ENCODE measurements around the gene ZNF136. TPM values are rescaled to one million over a fixed set of nuclear protein-coding genes. Genes with fewer than 3 reads are reported as not detected.

ZNF136 gene
- 1 to 10 TPM; 6.0 to 9.3 (median 8.1) TPM for polyA plus RNA-seq (ENCODE audit: insufficient read length in 10 of 10)
- long read RNA-seq, donor 1, partial matches to known transcripts, result 0 of 1 reads
- long read RNA-seq, donor 1, other reads (novel, unspliced or antisense), result 0 of 1 reads
- long read RNA-seq, donor 2, partial matches to known transcripts, result 0 of 1 reads
- long read RNA-seq, donor 2, other reads (novel, unspliced or antisense), result 0 of 1 reads
- long read RNA-seq, donor 3, result 0 reads
- long read RNA-seq, donor 4, result 0 reads
- long read RNA-seq, donor 5, partial matches to known transcripts, result 0 of 3 reads
- long read RNA-seq, donor 5, other reads (novel, unspliced or antisense), result 0 of 3 reads
- long read RNA-seq, donor 6, partial matches to known transcripts, result 0 of 2 reads
- long read RNA-seq, donor 6, other reads (novel, unspliced or antisense), result 0 of 2 reads
- long read RNA-seq, donor 7, partial matches to known transcripts, result 0 of 2 reads
- long read RNA-seq, donor 7, other reads (novel, unspliced or antisense), result 0 of 2 reads
- long read RNA-seq, donor 8, partial matches to known transcripts, result 0 of 3 reads
- long read RNA-seq, donor 8, other reads (novel, unspliced or antisense), result 0 of 3 reads
- long read RNA-seq, donor 9, partial matches to known transcripts, result 0 of 1 reads
- long read RNA-seq, donor 9, other reads (novel, unspliced or antisense), result 0 of 1 reads

DNA sequence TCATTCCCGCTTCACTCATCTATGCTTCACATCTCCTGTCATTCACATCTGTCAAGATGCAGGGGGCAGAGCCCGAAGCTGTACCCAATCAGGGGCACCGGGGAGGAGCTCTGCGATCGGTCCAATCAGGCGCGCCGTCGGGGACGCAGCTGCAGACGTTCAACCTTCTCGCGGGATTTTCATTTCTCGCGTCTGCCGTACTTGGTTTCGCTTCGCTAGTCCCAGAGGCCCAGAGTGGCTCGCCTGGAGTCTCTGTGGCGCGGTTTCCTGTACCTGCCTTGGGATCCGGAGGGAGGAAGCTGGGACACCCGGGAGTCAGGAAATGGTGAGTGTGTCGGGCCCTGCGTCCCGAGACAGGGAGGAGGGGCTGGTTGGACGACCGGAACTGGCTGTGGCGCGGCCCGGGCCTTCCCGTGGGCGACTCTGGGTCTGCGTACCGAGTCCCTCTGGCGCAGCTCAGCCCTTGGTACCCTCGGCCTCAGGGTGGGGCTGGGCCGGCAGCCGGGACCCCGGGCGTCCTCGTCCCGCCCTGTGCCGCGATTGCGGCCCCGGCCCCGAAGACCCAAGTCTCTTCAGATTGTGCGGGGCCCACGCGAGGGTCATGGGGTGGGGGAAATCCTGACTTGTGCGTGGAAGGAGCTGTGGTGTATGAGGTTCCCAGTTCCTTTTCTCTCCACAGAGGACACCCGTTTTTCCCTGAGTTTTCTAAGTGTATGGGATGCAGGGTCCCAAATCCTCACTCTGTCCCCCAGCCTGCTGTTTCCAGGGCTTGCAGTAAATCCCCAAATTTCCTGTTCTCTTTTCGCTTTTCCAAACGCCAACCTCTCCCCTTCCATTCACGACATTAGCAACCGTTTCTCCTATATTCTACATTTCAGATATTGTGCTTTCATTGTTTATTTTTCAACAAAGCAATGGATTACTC lies at the start of gene ZNF136:
Gene ZNF136, plus strand, starts transcription at position 215 of the 925 bp plus-strand sequence. Its CDS starts 108 bp downstream, at position 323.
- peak; percentile 95 to 98 (median 95) for DNase-seq

DNA sequence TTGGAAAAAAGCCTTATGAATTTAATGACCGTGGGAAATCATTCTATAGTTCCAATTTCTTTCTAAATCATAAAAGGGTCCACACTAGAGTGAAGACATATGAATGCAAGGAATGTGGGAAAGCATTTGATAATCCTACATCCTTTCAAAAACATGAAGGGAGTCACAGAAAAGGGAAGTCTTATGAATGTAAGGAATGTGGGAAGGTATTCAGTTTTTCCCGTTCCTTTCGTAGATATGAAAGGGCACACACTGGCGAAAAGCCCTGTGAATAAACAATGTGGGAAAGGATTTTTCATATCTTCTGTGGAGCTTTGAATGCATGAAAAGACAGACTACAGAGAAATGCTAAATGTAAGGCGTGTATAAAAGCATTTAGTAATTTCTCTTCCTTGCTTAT lies 49.8 kb upstream of the ZNF136 start:
- no peak for DNase-seq

DNA sequence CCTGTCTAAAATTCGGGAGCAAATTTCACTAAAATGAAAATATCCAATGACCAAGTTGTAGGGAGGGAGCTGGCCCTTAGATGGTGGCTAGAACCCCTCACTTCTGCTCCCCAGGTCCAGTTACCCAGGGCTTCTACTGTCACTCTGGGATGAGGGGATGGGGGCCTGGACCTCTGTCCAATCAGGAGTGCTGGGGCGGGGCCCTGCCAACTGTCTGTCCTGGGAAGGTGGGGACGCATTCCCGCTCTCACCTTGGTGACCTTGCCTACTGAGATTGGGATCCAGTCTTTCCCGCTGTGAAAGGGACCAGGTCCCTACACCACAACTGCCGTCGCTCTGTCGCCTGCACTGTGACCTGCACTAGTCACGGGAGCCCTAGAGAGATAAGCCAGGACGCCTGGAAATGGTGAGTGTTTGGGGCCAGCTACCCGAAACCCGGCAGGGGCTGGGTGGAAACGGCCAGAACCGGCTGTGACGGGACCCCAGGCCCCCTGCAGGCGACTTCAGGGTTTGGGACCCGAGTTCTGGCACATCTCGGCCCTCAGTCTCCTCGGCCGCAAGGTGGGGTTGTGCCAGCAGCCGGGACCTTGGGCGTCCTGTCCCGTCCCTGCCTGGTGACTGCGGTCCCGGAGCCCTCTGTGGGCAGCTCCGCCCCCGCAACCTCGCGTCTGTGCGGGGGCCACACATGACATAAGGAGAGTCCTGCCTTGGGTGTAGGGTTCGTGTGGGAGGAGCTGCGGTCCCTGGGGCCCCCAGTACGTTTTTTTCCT lies 45.5 kb upstream of the ZNF136 start:
- no peak for DNase-seq

DNA sequence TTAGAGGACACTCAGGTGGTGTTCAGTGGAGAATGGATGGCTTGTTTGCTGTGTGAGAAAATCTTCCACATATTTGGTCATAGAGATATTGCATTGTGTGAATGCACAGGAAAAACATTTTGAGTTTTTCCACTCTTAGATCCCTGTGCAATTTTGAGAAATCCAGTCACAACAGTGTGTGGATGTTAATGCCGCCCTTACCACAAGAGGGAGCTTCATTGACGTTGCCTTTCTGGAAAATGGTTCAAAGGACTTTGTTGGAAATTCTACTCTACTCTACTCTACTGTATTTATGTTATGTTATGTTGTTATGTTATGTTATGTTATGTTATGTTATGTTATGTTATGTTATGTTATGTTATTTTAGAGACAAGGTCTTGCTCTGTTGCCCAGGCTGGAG lies 36.2 kb upstream of the ZNF136 start:
- no peak for DNase-seq

DNA sequence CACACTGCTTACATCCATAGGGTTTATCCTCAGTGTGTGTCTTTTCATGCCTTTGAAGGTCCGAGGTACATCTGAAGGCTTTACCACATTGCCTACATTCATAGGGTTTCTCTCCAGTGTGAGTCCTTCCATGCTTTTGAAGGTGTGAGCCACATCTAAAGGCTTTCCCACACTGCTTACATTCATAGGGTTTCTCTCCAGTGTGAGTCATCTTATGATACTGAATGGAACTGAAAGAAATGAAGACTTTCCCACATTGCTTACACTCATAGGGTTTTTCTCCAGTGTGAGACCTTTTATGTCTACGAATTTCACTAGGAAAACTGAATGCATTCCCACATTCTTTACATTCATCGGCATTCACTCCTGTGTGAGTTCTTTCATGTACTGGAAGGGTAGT lies 29.8 kb upstream of the ZNF136 start:
- DNase-seq, result no peak

DNA sequence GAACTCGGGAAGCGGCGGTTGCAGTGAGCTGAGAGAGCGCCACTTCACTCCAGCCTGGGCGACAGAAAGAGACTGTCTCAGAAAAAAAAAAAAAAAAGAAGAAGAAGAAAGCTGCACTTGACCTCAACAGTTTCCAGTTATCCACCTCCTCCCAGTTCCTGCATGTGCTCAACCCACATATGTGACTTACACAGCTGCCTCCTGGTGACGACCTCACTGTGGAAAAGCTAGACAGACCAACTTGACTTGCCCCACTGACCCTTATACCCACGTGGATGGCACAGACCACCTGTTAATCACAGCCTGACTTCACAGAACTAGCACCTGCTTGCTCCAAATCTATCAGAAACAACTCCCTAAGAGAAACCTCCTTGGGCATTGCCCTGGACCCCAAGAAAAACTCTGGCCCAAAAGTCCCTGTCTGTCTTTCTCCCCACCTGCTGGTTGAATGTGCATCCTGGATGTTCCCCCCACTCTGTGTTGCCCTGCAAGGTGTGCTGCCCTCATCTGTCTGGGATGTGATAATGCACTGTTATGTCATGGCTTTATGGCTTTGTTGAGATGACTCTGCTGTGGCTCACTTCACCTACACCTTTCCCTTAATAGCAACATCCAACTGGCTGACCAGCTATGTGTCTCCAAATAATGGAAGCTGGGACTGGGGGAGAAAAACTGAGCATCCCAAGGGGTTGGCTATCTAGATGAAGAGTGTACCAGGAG lies 25.5 kb upstream of the ZNF136 start:
- no peak for DNase-seq

DNA sequence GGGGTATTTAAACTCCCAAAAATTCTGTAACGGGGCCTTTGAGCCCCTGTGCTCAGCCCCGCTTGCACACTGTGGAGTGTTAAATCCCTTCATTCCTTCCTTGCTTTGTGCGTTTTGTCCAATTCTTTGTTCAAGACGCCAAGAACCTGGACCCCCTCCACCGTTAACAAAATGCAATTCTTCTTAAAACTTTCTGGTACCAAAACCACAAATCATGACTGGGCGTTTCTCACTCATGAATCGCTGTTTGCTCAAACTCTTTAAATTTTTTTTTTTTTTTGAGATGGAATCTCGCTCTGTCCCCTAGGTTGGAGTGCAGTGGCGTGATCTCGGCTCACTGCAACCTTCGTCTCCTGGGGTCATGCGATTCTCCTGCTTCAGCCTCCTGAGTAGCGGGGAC lies 23.6 kb upstream of the ZNF136 start:
- DNase-seq, result peak in 1 of 3 donors; percentile 29

DNA sequence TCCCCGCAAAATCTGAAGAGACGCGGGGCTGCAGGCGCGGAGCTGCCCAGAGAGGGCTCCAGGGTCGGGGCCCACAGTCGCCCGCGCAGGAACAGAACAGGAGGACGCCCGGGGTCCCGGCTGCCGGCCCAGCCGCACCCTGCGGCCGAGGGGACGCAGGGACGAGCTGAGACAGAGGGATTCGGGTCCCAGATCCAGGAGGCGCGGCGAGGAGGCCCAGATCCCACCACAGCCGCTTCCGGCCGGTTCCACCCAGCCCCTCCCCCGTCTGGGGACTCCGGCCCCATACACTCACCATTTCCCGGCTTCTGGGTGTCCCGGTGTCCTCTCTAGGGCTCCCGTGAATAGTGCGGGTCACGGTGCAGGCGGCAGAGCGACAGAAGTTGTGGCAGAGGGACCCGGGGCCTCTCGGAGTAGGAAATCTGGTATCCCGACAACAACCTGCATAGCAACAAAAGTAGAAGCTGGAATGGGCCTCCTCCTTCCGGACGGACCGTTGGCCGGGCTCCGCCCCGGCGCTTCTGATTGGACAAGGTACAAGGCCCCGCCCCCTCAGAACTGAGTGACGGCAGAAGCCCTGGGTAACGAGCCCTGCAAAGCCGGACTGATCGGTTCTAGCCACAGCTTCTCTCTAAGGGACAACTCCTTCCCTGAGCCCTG lies 22.9 kb upstream of the ZNF136 start, which contains the start of gene ZNF20:
Gene ZNF20, minus strand, starts transcription at position 466 of the 660 bp plus-strand sequence. Its CDS starts 168 bp downstream, at position 298.
- DNase-seq, result peak; percentile 94 to 98 (median 97)

DNA sequence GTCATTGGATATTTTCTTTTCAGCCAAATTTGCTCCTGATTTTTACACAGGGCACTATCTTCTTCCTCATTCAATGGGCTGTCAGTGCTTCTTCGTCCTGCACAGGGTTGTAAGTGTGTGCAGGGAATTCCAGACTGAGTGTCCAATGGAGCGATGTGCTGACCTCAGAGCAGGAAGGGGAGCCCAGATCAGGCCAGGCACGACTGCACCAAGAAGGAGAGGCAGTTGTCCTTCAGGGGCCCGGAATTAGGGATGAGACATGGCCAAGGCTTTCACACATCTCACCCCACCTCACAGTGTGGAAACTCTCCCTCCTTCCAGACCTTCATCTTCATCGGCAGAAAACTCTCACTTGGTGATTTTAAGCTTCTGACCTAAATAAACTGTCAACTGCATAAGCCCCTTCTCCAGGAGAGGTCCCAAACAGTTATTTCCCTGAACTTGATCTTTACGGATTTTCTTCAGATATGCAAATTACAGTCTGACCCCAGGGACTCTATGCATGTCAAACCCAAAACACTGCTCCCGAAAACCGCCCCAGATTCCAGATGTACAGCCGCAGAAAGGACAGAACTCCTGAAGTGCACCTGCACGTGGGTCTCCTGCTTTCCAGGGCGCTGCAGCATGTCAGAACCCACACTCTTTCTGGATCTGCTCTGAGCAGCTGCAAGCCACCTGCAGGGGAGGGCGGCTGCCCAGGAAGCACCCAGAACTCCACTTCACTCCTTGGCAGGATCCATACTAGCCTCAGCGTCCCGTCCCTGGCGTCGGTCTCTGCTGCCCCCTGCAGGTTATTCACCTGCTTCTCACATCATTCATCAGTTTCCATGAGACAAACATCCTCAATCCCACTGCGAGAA lies 22.1 kb upstream of the ZNF136 start:
- peak; percentile 85 to 94 (median 91) for DNase-seq

DNA sequence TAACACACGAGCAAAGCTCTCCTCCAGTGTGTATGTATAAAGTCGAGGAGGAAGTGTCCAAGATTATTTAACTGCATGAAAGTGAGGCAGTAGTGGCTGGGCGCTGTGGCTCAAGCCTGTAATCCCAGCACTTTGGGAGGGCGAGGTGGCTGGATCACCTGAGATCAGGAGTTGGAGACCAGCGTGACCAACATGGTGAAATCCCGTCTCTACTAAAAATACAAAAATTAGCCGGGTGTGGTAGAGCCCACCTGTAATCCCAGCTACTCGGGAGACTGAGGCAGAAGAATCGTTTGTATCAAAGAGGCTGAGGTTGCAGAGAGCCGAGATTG lies 21.5 kb upstream of the ZNF136 start:
- DNase-seq, result no peak

DNA sequence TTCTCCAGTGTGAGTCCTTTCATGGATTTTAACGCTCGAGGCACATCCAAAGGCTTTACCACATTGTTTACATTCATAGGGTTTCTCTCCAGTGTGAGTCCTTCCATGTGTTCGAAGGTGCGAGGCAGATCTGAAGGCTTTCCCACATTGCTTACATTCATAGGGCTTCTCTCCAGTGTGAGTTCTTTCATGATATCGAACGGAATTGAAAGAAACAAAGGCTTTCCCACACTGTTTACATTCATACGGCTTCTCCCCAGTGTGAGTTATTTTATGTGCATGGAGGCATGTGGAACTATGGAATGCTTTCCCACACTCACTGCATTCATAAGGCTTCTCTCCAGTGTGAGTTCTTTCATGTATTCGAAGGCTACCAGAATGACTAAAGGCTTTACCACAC lies 17.5 kb upstream of the ZNF136 start:
- no peak for DNase-seq

DNA sequence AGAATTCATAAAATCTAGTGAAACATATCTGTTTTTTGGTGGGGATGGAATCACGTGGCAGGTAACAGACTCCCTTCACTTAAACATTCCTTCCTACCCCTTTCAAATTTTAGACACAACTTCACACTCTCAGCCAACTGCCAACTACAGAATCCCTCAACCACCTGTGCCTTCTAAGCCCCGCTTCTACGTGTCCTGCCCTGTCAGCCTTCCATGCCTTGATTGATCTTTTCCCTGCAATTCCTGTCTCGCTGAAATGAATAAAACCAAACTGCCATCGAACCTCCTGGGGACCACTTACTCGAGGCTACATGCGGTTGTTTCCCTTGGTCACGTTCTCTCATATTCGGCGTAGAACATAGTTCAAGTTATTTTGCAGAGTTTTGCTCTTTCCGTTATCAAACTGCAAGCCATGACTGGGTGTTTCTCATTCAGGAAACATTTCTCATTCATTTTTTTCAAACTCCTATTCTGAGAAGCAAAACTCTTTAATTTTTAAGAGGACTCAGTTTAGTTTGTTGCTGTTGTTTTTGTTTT lies 7.5 kb upstream of the ZNF136 start:
- peak in 1 of 3 donors; percentile 43 for DNase-seq

DNA sequence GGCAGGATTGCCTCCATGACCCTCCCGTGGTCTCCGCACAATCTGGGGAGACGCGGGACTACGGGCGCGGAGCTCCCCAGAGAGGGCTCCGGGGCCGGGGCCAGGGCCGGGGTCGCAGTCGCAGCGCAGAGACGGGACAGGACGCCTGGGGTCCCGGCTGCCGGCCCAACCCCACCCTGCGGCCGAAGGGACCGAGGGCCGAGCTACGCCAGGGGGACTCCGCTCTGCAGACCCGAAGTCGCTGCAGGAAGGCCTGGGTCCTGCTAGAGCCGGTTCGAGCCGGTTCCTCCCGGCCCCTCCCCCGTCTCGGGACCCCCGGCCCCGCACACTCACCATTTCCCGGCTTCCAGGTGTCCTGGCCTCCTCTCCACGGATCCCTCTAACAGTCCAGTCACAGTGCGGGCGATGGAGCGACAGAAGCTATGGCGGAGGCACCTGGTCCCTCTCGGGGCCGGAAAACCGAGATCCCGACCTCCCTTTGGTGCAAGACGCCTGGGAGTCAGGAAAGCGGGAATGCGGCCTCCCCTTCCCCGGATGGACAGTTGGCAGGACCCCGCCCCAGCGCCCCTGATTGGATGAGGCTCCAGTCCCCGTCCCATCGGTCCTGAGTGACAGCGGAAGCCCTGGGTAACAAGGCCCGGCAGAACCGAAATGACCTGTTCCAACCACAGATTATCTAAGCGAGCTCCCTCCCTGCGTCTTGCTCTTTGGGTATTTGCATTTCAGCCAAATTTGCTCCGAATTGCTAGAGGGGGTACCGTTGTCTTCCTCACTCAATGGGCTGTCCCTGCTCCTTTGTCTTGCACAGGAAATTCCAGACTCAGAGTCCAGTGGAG lies 6.5 kb upstream of the ZNF136 start, which contains the start of gene ZNF625:
Gene ZNF625, minus strand, starts transcription at position 512 of the 836 bp plus-strand sequence. Its CDS starts 176 bp downstream, at position 336.
- DNase-seq, result peak; percentile 85 to 94 (median 86)

DNA sequence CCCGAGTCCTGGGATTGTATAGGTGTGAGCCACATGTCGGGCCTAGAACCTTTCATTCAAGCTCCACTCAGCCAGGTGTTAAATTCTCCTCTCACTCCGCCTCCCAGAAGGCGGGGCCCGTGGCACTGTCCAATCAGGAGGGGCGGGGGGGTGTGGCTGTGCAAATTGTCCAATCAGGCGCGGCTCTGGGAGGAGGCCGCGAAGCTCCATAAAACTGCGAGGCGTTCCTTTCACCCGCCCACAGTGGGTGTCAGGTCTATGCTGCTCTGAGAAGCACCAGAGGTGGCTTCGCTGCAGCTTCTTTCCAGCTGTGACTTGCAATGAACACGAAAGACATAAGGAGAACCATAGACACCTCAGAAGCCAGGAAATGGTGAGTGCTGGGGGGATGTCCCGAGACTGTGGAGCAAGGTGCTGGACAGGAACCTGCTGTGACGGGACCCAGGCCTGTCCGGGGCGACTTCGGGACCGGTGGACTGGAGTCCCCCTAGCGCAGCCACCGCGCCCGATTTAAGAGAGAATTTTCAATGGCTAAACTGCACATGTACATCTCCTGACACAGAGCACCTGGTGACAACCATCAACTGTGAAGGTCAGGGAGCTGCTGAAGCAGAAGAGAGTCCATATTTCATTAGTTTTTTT lies 3.0 kb upstream of the ZNF136 start:
- DNase-seq, result no peak

DNA sequence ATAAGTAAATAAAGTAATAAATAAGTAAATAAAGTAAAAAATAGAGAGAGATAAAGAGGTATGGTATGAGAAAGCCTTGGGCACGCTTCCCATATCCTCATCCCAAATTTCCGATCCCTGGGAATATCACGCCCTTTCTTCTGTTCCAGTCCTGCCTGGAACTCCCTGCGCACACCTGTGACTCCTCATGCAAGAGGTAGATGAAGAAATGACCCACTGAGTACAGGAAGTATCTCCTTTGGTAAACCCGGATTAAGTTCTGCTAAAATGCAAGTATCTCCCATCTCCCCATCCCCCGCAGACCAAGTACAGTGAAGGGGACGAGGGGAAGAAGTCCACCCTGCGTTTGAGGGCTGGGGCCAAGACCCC lies 399 bp upstream of the ZNF136 start:
- no peak for DNase-seq

DNA sequence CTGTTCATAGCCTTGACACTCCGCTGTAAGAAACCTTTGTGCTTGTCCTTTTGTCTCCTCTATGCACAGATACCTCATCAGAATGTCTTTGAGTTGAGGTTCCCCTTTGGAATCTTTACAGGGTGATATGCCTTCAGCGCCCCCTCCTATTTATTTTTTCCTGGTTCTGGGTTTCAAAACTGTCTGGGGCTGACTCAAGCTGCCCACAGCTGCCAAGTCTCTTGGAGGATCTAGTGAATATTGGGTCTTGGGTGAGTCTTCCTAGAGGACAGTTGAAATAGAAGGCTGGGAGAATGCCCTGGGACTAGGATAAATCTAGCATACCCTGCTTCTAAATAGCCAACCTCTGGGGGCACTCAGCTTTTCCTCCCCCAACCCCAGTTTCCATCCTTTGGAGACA lies 930 bp downstream of the ZNF136 start:
- no peak for DNase-seq

DNA sequence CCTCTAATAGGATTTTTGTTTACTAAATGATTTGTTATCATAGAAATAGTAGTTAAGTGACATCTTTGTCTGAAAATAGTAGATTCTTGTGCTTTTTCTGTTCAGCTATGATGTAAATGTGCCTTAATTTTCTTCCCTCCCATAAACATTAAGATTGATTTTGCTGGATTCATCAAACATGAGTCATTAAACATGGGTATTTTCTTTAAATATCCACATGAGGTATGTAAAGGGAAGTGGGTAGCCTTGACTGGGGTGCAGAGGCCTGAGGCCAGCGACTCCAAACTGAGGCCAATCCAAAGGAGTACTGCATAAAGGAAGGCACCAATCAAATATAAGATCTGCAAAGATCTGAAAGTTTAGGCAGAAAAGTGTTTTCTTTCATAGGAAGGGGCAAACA lies 3.7 kb downstream of the ZNF136 start:
- DNase-seq, result no peak

Data from muscle of back (tissue), 13 donors.